Measurements from ENCODE around the gene KREMEN1. TPM values are rescaled to one million over a fixed set of nuclear protein-coding genes. Genes with fewer than 3 reads are reported as not detected.

The KREMEN1 gene
- total RNA-seq, 2 donors from 2014 or later, result 39.7 to 44.7 TPM

DNA sequence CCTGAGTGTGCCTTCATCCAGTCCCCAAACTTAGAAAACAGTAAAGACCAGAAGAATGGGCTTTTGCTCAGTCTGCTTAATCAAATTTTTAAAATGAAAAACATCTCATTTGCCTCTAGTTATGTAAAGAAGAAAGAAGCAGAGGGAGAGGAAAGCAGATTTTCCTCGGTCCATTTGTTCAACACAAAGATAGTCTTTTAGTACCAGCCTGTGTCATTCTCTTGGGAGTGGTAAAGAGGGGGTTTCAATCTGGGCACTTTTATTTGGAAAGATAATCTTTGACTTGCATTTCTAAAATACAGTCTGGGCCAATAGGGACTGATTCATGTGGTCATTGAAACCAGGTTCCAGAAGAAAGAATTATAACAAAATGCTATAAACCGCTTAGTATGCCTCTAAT, 29.5 kb downstream of the KREMEN1 start:
- Histone ChIP-seq H3K27ac (no peak overlapping the region), H3K4me3 (no peak overlapping the region), H3K9me3 (no peaks in the 10 kb centered on the region), H3K27me3 (no peaks in the 10 kb centered on the region), H3K4me1 (no peaks in the 10 kb centered on the region), H3K36me3 (no peaks in the 10 kb centered on the region)
- TF ChIP-seq, protein P1, sequence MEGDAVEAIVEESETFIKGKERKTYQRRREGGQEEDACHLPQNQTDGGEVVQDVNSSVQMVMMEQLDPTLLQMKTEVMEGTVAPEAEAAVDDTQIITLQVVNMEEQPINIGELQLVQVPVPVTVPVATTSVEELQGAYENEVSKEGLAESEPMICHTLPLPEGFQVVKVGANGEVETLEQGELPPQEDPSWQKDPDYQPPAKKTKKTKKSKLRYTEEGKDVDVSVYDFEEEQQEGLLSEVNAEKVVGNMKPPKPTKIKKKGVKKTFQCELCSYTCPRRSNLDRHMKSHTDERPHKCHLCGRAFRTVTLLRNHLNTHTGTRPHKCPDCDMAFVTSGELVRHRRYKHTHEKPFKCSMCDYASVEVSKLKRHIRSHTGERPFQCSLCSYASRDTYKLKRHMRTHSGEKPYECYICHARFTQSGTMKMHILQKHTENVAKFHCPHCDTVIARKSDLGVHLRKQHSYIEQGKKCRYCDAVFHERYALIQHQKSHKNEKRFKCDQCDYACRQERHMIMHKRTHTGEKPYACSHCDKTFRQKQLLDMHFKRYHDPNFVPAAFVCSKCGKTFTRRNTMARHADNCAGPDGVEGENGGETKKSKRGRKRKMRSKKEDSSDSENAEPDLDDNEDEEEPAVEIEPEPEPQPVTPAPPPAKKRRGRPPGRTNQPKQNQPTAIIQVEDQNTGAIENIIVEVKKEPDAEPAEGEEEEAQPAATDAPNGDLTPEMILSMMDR (IDR thresholded peaks at IDR 0.05), result no peak
- no peak for DNase-seq (ENCODE audit: low spot score)

DNA sequence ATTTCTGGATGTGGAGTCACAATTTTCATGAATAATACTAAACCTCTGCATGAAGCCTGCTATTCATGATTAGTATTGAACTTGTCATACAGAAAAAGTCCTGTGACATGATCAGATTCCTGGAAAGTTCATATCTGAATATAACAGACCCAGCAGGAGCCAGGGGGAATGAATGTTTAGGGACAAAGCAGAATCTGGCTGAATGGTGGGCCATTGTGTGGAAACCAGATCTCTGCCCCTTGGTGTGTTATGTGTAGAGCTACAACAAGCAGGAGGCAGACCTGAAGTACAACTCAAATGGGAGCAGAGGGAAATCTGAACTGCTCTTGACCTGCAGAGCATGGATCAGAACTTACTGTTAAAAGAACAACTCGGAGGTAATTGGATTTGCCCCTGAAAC, 30.3 kb downstream of the KREMEN1 start:
- H3K27me3 ChIP-seq, result no peaks in the 10 kb centered on the region
- no peaks in the 10 kb centered on the region for H3K36me3 ChIP-seq
- no peak overlapping the region for H3K4me3 ChIP-seq
- TF ChIP-seq, protein P1 (IDR thresholded peaks at IDR 0.05), result no peak
- no peaks in the 10 kb centered on the region for H3K9me3 ChIP-seq
- no peak overlapping the region for H3K27ac ChIP-seq
- no peaks in the 10 kb centered on the region for H3K4me1 ChIP-seq
- DNase-seq (ENCODE audit: low spot score), result no peak

DNA sequence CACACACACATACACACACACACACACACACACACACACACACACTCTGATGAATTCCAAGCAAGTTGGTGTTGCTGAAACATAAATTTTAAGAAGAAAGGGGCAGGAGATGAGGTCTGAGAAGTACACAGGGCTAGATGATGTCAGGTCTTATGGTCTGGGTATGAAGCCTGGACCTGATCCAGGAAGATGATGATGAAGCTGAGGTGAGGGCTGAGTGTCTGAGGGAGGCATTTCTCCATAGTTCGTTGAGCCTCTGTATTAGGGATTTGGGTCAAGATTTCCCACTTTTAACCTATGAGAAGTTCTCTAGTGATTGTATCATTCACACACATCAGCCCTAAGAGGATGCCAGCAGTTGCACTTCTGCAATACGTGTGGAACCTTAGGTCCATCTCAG, 32.6 kb downstream of the KREMEN1 start:
- Histone ChIP-seq H3K4me1 (peaks cover 0 to 12% of the 10 kb centered on the region in 2 donors), H3K36me3 (no peaks in the 10 kb centered on the region), H3K27ac (no peak overlapping the region), H3K27me3 (no peaks in the 10 kb centered on the region), H3K9me3 (no peaks in the 10 kb centered on the region), H3K4me3 (no peak overlapping the region)
- no peak for DNase-seq (ENCODE audit: low spot score)
- TF ChIP-seq, protein P1 (IDR thresholded peaks at IDR 0.05), result no peak

DNA sequence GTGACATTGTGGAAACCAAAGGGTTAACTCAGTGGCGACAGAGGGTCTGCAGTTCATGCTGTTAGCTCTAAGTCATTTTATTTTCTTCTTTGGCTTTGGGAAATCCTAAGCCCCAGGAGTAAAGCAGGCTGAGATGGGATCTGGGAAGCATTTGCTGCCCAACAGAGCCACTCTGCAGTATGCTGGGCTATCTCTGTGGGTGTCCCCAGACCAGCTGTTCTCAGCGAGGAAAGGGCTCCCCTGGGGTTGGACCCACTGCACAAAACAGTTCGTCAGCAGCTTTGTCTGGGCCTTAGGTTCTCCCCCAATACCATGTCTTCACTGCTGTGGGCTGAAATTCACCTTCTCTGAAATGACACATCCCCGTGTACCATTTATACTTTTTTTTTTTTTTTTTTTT, 34.0 kb downstream of the KREMEN1 start:
- no peak overlapping the region for H3K27ac ChIP-seq
- H3K27me3 ChIP-seq, result no peaks in the 10 kb centered on the region
- no peaks in the 10 kb centered on the region for H3K9me3 ChIP-seq
- no peak for DNase-seq (ENCODE audit: low spot score)
- H3K4me3 ChIP-seq, result no peak overlapping the region
- TF ChIP-seq, protein P1 (IDR thresholded peaks at IDR 0.05), result no peak
- H3K4me1 ChIP-seq, result peaks cover 0 to 12% of the 10 kb centered on the region in 2 donors
- H3K36me3 ChIP-seq, result no peaks in the 10 kb centered on the region

DNA sequence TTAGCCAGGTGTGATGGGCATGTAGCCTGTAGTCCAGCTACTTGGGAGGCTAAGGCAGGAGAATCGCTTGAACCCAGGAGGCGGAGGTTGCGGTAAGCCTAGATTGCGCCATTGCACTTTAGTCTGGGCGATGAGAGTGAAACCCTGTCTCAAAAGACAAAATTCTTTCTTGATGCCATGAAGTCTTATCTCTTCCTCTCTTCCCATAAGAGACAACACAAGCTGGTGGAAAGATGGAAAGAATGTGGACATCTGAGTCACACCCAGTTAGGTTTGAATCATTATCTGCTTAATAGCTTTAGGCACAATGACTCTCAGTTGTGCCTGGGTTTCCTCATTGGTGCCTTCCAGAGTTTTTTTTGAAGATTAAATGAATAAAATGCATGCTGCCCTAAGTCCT, 35.3 kb downstream of the KREMEN1 start:
- no peaks in the 10 kb centered on the region for H3K9me3 ChIP-seq
- peaks cover 0 to 12% of the 10 kb centered on the region in 2 donors for H3K4me1 ChIP-seq
- no peak overlapping the region for H3K27ac ChIP-seq
- TF ChIP-seq, protein P1 (IDR thresholded peaks at IDR 0.05), result no peak
- no peak for DNase-seq (ENCODE audit: low spot score)
- H3K4me3 ChIP-seq, result no peak overlapping the region
- no peaks in the 10 kb centered on the region for H3K36me3 ChIP-seq
- no peaks in the 10 kb centered on the region for H3K27me3 ChIP-seq

DNA sequence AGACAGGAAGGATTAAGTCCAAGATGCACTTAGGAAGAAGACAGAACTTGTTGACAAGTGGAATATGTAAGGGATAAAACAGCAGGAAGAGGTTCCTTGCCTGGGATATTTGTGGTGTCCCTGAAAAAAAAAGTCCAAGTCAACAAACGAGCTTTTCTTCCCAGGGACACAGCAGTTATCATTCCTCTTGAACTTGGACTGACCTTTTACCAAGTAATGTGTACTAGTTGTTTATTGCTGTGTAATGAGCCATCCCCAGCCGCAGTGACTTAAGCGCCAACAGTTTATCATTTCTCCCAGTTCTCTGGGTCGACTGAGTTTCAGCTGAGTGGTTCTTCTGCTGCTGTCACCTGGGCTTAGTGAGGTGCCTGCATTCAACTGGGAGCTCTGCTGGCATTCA, 37.0 kb downstream of the KREMEN1 start:
- Histone ChIP-seq H3K27me3 (no peaks in the 10 kb centered on the region), H3K27ac (peak overlapping the region in 1 of 2 donors; percentile 48), H3K36me3 (no peaks in the 10 kb centered on the region), H3K4me3 (no peak overlapping the region), H3K4me1 (peaks cover 0 to 12% of the 10 kb centered on the region in 2 donors), H3K9me3 (no peaks in the 10 kb centered on the region)
- DNase-seq (ENCODE audit: low spot score), result no peak
- TF ChIP-seq, protein P1 (IDR thresholded peaks at IDR 0.05), result no peak

Data from right atrium auricular region (tissue), 2 donors.